GM08714 (cell line): ENCODE measurements around the gene ROPN1L.

ENCODE experiments used
- H3K4me3 ChIP-seq: fragments of 200-500 bp; sonication (Bioruptor generic); 2 replicates; pipeline ENCODE4 v1.5.1; 2014; ENCODE audit warnings: mild to moderate bottlenecking, low read length, inconsistent platforms
- ZNF274 ChIP-seq: IDR thresholded peaks from 2 replicates; pipeline ENCODE4 v1.6.1; 2012; ENCODE audit warnings: mild to moderate bottlenecking, low read depth, low read length

Gene ROPN1L

GRCh38 chr5:10441992-10442435, 335 bp downstream of the ROPN1L start:
- TF ChIP-seq ZNF274 = no peak
- peak overlapping the region; percentile 59; the same call in 1 of the 2 replicates for H3K4me3 ChIP-seq

GRCh38 chr5:10442576-10442975, 897 bp downstream of the ROPN1L start:
- no peak for TF ChIP-seq ZNF274
- H3K4me3 ChIP-seq = no peak overlapping the region

- no peak overlapping the region for H3K4me3 ChIP-seq
- TF ChIP-seq ZNF274 = no peak
Measured at GRCh38 chr5:10445352-10445751, 3.7 kb downstream of the ROPN1L start.

GRCh38 chr5:10446490-10446889, 4.8 kb downstream of the ROPN1L start:
- TF ChIP-seq ZNF274 = no peak
- no peak overlapping the region for H3K4me3 ChIP-seq

GRCh38 chr5:10447041-10447440, 5.4 kb downstream of the ROPN1L start:
- no peak overlapping the region for H3K4me3 ChIP-seq
- no peak for TF ChIP-seq ZNF274

- no peak for TF ChIP-seq ZNF274
- no peak overlapping the region for H3K4me3 ChIP-seq
Measured at GRCh38 chr5:10448754-10449360, 7.2 kb downstream of the ROPN1L start.

- TF ChIP-seq ZNF274 = no peak
- H3K4me3 ChIP-seq = no peak overlapping the region
Measured at GRCh38 chr5:10451137-10451824, 9.6 kb downstream of the ROPN1L start.

GRCh38 chr5:10452768-10453331, 11.2 kb downstream of the ROPN1L start:
- H3K4me3 ChIP-seq = no peak overlapping the region
- TF ChIP-seq ZNF274 = no peak

- no peak for TF ChIP-seq ZNF274
- no peak overlapping the region for H3K4me3 ChIP-seq
Measured at GRCh38 chr5:10453545-10453944, 11.9 kb downstream of the ROPN1L start.

GRCh38 chr5:10454591-10455276, 13.1 kb downstream of the ROPN1L start:
- TF ChIP-seq ZNF274 = no peak
- no peak overlapping the region for H3K4me3 ChIP-seq

GRCh38 chr5:10455277-10455670, 13.6 kb downstream of the ROPN1L start:
- no peak overlapping the region for H3K4me3 ChIP-seq
- TF ChIP-seq ZNF274 = no peak

GRCh38 chr5:10456583-10457420, 15.1 kb downstream of the ROPN1L start:
- no peak overlapping the region for H3K4me3 ChIP-seq
- TF ChIP-seq ZNF274 = no peak

GRCh38 chr5:10457682-10458574, 16.2 kb downstream of the ROPN1L start:
- H3K4me3 ChIP-seq = no peak overlapping the region
- TF ChIP-seq ZNF274 = no peak
